Keratinocyte (primary cell): ENCODE measurements around the gene RAP2A. TPM values are rescaled to one million over a fixed set of nuclear protein-coding genes. Genes with fewer than 3 reads are reported as not detected.

Experiments
- DNase-seq: peaks from one replicate; pipeline ENCODE4 v3.0.0-alpha.2; 2011; ENCODE audit warnings: low read depth, missing footprints, low spot score
- FAIRE-seq: peaks from 2 replicates; lab custom pipeline; 2011; peaks lifted over from hg19 to GRCh38; lab: Jason Lieb, UNC
- H2AFZ ChIP-seq: 2 replicates; pipeline ENCODE4 v1.6.0; 2012; ENCODE audit warnings: low read length, control low read depth, inconsistent platforms; ENCODE audit not compliant: control insufficient read depth
- H3K27ac ChIP-seq: 2 replicates; pipeline ENCODE4 v1.5.1; 2011; ENCODE audit warnings: low read length; ENCODE audit not compliant: control insufficient read depth, insufficient read depth
- H3K27me3 ChIP-seq: 3 replicates; pipeline ENCODE4 v1.6.0; 2011; ENCODE audit warnings: low read length; ENCODE audit not compliant: control insufficient read depth, insufficient read depth; ENCODE audit errors: extremely low read depth
- H3K36me3 ChIP-seq, 2 experiments: 2 replicates in 1 of 2; 3 replicates in 1 of 2; pipeline ENCODE4 v1.5.1; 2011; ENCODE audit warnings: low read length in 2 of 2, mild to moderate bottlenecking in 1 of 2; ENCODE audit not compliant: control insufficient read depth in 2 of 2, insufficient read depth in 2 of 2; ENCODE audit errors: extremely low read depth in 1 of 2
- H3K4me1 ChIP-seq: 3 replicates; pipeline ENCODE4 v1.5.1; 2011; ENCODE audit warnings: low read length; ENCODE audit not compliant: control insufficient read depth, insufficient read depth; ENCODE audit errors: extremely low read depth
- H3K4me2 ChIP-seq: 3 replicates; pipeline ENCODE4 v1.6.0; 2011; ENCODE audit warnings: low read depth, low read length; ENCODE audit not compliant: control insufficient read depth, insufficient read depth; ENCODE audit errors: extremely low read depth
- H3K4me3 ChIP-seq, 3 experiments: fragments of 200-600 bp in 1 of 3; sonication (generic) in 1 of 3; 2 replicates in 2 of 3; 3 replicates in 1 of 3; pipeline ENCODE4 v1.5.1; 2011 to 2016; ENCODE audit warnings: low read length in 3 of 3, mild to moderate bottlenecking in 3 of 3, control low read depth in 2 of 3, inconsistent platforms in 1 of 3, low read depth in 1 of 3, mixed read lengths in 1 of 3, mixed run types in 1 of 3, moderate library complexity in 1 of 3; ENCODE audit not compliant: control insufficient read depth in 2 of 3, insufficient read depth in 2 of 3; ENCODE audit errors: extremely low read depth in 1 of 3
- H3K79me2 ChIP-seq: 2 replicates; pipeline ENCODE4 v1.6.0; 2012; ENCODE audit warnings: low read length; ENCODE audit not compliant: control insufficient read depth, insufficient read depth
- H3K9ac ChIP-seq: 3 replicates; pipeline ENCODE4 v1.6.0; 2011; ENCODE audit warnings: low read length; ENCODE audit not compliant: control insufficient read depth, insufficient read depth; ENCODE audit errors: extremely low read depth
- H3K9me1 ChIP-seq: 3 replicates; pipeline ENCODE4 v1.6.0; 2011; ENCODE audit warnings: low read length; ENCODE audit not compliant: control insufficient read depth, insufficient read depth; ENCODE audit errors: extremely low read depth
- H3K9me3 ChIP-seq: 2 replicates; pipeline ENCODE4 v1.5.1; 2012; ENCODE audit warnings: low read depth, low read length; ENCODE audit not compliant: control insufficient read depth
- H4K20me1 ChIP-seq: 3 replicates; pipeline ENCODE4 v1.6.0; 2011; ENCODE audit warnings: low read length; ENCODE audit not compliant: control insufficient read depth, insufficient read depth; ENCODE audit errors: extremely low read depth
- CTCF ChIP-seq, 3 experiments: IDR thresholded peaks in 1 of 3; conservative IDR thresholded peaks in 1 of 3; optimal IDR thresholded peaks in 1 of 3; 2 replicates in 2 of 3; 3 replicates in 1 of 3; pipeline versions ENCODE3 to v1.5.1; 2011; ENCODE audit warnings: low read length in 3 of 3, mild to moderate bottlenecking in 3 of 3, moderate library complexity in 2 of 3, control low read depth in 1 of 3, inconsistent platforms in 1 of 3; ENCODE audit not compliant: insufficient read depth in 2 of 3; ENCODE audit errors: extremely low read depth in 1 of 3
- EZH2 ChIP-seq: IDR thresholded peaks from one replicate; pipeline ENCODE4 v1.6.1; 2012; ENCODE audit warnings: inconsistent platforms, mild to moderate bottlenecking, low read length, moderate library complexity
- dilution Hi-C: fragments of 300-500 bp; cut with MboI; formaldehyde crosslinking; loops from one replicate; pipeline ENCODE4 v1.7.0; 2020; ENCODE audit warnings: low sequenced_read_pairs; ENCODE audit not compliant: extremely low pct_ligation_motif_present
- polyA plus RNA-seq, 5 experiments: library from polyadenylated mRNA; depleted of rRNA in 3 of 5; stranded (reverse) in 3 of 5; stranded (forward) in 1 of 5; unstranded in 1 of 5; fragments of >200 nt; gene quantifications; 1 replicate in 1 of 5; 2 replicates in 3 of 5; 3 replicates in 1 of 5; pipeline versions ENCODE4 v1.2.1 to v1.2.3, GENCODE V29; 2011 to 2012; ENCODE audit warnings: missing spikeins in 2 of 5, low read depth in 1 of 5, low replicate concordance in 1 of 5

RAP2A gene
- polyA plus RNA-seq, 1 donor (not counting 4 experiments of a cell fraction or from before 2014, with no cell fraction given) = 19.0 TPM

- DNase-seq = no peak
- Histone ChIP-seq H3K27me3 (no peaks in the 10 kb centered on the region), H3K36me3 (no peaks in the 10 kb centered on the region), H3K4me3 (no peak overlapping the region), H3K9me1 (no peaks in the 10 kb centered on the region), H4K20me1 (no peaks in the 10 kb centered on the region), H3K4me1 (no peaks in the 10 kb centered on the region), H3K9me3 (no peaks in the 10 kb centered on the region), H2AFZ (no peak overlapping the region), H3K79me2 (no peaks in the 10 kb centered on the region), H3K4me2 (no peak overlapping the region), H3K9ac (no peak overlapping the region), H3K27ac (no peak overlapping the region)
- no peak for FAIRE-seq
- TF ChIP-seq CTCF (optimal IDR thresholded peaks at IDR 0.05 in 1 of 3, IDR thresholded peaks at IDR 0.05 in 1 of 3, conservative IDR thresholded peaks at IDR 0.05 in 1 of 3; ENCODE audit: extremely low read depth in 1 of 3, insufficient read depth in 2 of 3, low read length in 3 of 3) (no peak), EZH2 (no peak)
- dilution Hi-C loops = no loop called here
Observed at GRCh38 chr13:97471711-97472110, 37.7 kb downstream of the RAP2A start.

- no peaks in the 10 kb centered on the region for H3K4me1 ChIP-seq
- no peak for DNase-seq
- H3K9ac ChIP-seq = no peak overlapping the region
- no peak for TF ChIP-seq CTCF (optimal IDR thresholded peaks at IDR 0.05 in 1 of 3, IDR thresholded peaks at IDR 0.05 in 1 of 3, conservative IDR thresholded peaks at IDR 0.05 in 1 of 3; ENCODE audit: extremely low read depth in 1 of 3, insufficient read depth in 2 of 3, low read length in 3 of 3)
- no peak for TF ChIP-seq EZH2
- no peak overlapping the region for H3K4me2 ChIP-seq
- no peak overlapping the region for H3K4me3 ChIP-seq
- H3K79me2 ChIP-seq = no peaks in the 10 kb centered on the region
- no peak overlapping the region for H3K27ac ChIP-seq
- no peaks in the 10 kb centered on the region for H3K9me1 ChIP-seq
- no peaks in the 10 kb centered on the region for H3K27me3 ChIP-seq
- dilution Hi-C loops = no loop called here
- H2AFZ ChIP-seq = no peak overlapping the region
- no peaks in the 10 kb centered on the region for H3K9me3 ChIP-seq
- H4K20me1 ChIP-seq = no peaks in the 10 kb centered on the region
- no peak for FAIRE-seq
- no peaks in the 10 kb centered on the region for H3K36me3 ChIP-seq
Observed at GRCh38 chr13:97474349-97474980, 40.5 kb downstream of the RAP2A start.
